GM18867 (cell line): ENCODE measurements around the gene LUC7L2.
A peak's percentile ranks its signal among the peaks of the same experiment; 100 is the strongest.
"Not testable (repeated sequence)": the region's sequence is repeated elsewhere in the genome, so short reads cannot be mapped to it uniquely, and the experiment has no call there.

Source experiments
- ATAC-seq: cut with Tn5 transposase; IDR thresholded peaks from one replicate; pipeline ENCODE4 v1.9.1; 2021; ENCODE audit warnings: mild to moderate bottlenecking, moderate library complexity; ENCODE audit not compliant: unreplicated experiment

LUC7L2 gene

DNA sequence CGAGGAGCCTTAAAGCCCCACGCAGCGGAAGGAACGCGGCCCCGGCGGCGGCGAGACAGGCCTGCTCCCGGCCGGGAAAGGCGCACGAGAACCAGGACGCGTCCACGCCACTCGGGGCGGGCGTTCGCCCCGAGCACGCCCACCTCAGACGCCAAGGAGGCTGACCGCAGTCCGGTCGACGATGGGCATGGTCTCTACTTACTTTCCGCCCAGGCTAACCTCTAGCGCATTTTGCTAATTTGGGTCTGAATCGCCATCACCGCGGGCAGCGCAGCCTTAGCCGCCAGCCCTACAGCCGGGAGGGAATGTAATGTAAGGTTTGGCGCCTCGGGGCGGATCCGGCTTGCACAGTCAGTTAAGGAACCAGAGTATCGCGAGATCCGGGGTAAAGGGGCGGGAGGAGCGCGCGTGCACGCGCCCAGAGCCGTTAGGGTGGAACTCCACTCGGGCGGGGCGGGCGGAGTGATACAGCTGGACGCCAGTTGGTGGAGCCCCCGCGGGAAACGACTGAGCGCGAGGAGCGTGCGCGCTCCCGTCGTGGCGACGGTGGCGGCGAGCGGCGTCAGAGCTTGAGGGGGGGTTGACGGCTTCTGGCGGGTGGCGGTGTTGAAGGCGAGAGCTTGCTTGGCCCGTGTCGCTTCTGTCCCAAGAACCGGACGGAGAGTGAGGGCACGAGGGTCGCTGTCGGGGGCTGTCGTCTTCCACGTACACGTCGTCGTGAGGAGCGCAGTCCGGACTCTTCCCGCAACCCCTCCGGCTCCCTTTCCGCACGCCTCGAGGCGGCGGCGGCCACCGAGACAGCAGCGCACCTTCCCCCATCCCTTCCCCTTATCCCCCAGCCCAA is at the start of gene LUC7L2:
LUC7L2 (plus strand) TSS at position 529 of the 844 bp plus-strand sequence. CDS start 368 bp downstream, outside the sequence.
- ATAC-seq = peak; percentile 74

DNA sequence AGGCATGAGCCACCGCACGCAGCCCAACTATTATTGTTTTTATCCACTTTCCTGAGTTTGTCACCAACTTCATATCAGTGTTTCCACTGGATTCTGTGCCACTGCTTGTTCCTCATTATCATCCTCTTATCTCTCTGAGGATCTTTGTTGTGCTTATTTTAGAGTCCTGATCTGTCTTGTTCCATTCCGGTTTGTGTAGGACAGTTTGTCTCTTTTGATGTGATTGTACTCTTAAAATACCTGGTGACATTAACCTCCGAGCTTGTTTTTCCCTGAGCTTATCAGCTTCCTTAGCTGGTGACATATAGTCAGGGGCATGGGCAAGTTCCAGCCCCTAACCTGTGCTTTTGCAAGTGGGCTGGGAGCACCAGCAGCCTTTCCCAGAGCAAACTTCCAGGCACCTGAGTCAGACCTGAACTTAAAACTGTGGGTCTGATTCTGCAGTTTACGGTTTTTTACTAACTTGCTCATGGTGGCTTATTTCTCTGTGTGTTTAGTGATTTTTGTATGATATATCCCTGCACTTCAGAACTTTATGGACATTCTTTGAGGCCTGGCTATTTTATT is 41.7 kb upstream of the LUC7L2 start:
- no peak for ATAC-seq

- no peak for ATAC-seq
These were observed 38.5 kb upstream of the LUC7L2 start for GRCh38 chr7:139321071-139321745.

DNA sequence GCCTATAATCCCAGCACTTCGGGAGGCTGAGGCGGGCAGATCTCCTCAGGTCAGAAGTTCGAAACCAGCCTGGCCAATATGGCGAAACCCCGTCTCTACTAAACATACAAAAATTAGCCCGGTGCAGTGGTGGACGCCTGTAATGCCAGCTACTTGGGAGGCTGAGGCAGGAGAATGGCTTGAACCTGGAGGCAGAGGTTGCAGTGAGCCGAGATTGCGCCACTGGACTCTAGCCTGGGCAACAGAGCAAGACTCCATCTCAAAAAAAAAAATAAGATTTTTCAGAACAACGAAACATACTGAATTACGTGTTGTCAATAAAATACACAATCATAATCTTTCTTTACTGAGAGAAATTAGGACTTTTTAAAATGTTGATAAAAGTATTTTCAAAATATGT is 35.0 kb upstream of the LUC7L2 start:
- ATAC-seq = not testable (repeated sequence)

DNA sequence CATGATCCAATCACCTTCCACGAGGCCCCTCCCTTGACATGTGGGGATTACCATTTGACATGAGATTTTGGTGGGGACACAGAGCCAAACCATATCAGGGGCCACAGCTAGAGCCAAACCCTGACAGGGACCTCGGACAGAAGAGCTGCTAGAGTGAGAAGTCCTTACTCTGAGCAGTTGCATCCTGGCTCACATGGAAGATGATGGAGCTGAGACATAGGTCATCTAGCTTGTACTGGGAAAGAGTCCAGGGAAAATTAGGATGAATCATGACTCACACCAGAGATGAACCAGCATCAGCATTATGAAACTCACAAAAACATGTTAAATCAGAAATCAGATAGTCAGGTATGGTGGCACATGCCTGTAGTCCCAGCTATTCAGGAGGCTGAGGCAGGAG is 31.3 kb upstream of the LUC7L2 start:
- no peak for ATAC-seq

DNA sequence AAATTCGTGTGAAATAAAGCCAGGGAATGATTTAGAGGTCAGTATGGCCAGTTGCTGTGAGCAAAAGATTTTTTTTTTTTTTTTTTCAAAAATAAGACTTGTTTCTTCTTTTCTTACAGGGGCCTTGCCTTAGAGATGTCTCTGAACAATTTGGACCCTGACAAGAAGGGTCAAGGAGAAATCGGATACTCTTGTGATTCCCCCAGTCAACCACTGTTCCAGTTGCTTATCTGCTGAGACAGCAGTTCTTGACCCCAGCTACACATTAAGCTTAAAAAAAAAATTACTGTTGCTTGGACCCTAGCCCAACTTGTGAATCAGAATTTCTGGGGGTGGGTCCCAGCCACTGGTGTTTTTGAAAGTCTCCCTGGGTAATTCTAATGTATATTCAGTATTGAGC is 30.6 kb upstream of the LUC7L2 start:
- no peak for ATAC-seq

DNA sequence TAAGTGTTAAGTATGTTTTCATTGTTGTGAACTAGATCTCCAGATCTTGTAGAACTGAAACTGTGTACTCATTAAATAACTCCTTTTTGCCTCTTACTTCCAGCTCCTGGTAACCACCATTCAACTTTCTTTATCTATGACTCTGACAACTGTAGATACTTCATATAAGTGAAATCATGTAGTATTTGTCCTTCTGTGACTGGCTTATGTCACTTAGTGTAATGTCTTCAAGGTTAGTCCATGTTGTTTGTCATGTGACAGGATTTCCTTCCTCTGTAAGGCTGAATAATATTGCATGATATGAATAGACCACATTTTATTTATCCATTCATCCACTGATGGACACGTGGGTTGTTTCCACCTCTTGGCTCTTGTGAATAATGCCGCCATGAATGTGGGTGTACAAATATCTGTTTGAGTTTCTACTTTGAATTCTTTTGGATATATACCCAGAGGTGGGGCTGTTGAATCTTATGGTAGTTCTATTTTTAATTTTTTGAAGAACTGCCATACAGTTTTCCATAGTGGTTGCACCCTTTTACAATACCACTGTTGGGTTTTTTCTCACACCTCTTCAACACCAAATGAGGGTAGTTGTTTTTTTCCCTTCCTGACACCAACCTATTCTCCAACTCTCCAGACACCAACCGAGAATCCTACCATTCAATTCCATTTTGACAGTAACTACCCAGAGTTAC is 29.2 kb upstream of the LUC7L2 start:
- no peak for ATAC-seq

- no peak for ATAC-seq
These were observed 26.9 kb upstream of the LUC7L2 start for GRCh38 chr7:139332697-139333359.

DNA sequence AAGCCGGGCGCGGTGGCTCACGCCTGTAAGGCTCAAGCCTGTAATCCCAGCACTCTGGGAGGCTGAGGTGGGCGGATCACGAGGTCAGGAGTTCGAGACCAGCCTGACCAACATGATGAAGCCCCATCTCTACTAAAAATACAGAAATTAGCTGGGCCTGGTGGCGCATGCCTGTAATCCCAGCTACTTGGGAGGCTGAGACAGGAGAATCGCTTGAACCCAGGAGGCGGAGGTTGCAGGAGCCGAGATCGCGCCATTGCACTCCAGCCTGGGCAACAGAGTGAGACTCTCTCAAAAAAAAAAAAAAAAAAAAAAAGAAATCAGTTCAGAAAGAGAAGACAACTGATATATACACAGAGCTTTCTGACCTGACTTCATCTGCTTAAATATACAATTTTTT is 26.3 kb upstream of the LUC7L2 start:
- not testable (repeated sequence) for ATAC-seq

GRCh38 chr7:139334399-139335150 is 25.1 kb upstream of the LUC7L2 start:
- ATAC-seq = no peak

DNA sequence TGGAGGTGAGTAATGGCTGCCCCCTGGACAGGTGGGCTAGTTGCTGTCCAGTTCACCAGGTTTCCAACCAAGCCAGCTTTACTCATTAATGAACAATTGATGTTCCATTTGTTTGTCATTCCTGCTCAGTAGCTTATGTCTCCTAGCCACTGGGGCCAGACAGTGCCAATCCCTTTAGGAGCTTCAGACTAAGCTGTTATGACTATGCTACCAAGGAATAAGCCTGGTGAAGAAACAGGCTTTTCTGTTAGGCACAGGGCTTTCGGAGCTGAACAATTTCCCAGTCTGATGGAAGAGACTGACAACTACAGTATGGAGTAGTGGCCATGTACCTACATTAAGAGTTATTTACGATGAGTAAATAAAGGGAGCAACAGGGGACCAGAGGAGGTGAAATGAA is 20.7 kb upstream of the LUC7L2 start:
- no peak for ATAC-seq

- ATAC-seq = no peak
These were observed 20.0 kb upstream of the LUC7L2 start for GRCh38 chr7:139339698-139340036.

DNA sequence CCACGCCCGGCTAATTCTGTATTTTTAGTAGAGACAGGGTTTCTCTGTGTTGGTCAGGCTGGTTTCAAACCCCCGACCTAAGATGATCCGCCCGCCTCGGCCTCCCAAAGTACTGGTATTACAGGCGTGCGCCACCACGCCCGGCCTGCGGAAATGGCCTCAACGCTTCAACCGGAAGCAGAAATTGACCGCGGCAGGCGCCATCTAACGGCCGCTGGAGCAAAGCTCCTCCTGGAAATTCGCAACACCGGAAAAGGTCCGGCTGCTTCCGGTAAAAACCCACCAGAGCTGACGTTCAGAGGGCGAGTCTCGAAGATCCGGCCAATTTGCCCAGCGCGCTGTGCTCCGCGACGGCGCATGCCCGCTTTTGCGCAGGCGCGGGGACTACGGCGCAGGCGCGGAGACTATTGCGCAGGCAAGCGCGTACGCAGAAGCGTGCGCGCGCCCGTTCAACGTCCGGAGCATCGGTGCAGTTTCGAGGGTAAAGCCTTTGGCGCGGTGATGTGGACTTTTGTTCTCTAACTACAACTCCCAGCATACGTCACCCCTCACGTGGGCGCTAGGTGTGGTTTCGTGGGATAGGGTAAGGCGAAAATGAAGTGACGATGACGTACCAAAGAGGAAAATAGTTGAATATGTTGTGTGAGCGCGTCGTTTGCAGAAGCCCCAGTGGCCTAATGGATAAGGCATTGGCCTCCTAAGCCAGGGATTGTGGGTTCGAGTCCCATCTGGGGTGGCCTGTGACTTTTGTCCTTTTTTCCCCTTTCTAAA is 19.5 kb upstream of the LUC7L2 start:
- peak; percentile 83 for ATAC-seq

- no peak for ATAC-seq
These were observed 19.0 kb upstream of the LUC7L2 start for GRCh38 chr7:139340808-139341057.

GRCh38 chr7:139341058-139341775 is 18.5 kb upstream of the LUC7L2 start, which contains the start of gene FMC1:
TSS of gene FMC1 (plus strand) at chr7:139341337. CDS start at chr7:139341385, 48 bp downstream.
- ATAC-seq = peak; percentile 43

DNA sequence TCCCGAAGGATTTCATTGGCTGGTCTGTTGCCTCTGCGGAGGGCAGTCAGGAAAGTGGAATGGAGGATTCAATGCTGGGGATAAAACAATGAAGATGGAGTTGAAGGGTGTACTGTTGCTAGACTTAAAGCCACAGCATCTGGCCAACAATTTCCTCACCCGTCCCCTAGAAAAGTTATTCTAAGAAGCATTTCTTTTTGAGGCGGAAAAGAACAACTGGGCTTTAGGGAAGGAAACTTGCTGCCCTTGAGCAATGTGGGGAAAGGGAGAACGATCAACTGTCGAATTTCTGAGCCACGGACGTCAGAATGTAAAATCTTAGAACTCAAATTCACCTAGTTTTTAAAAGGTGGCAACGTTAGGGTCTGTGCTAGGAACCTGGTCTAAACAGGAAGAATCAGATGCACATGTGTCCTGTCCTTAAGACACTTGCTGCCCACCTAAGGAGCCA is 17.9 kb upstream of the LUC7L2 start:
- ATAC-seq = no peak

DNA sequence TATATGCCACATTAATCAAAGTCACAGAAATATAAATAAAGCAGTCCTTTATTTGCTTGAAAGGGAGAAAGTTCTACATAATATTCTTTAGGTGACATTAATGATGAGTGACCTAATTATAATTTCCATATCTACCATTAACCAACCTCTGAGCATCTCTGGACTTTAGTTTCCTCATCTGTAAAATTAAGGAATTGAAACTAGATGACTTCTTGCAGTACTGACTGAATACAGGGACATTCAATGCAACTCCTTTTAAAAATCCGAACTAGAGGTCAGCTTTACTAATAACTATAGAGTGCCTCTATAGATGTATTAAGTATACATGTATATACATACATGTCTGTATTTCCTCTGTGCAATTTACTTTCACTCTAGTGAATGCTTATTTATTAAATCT is 14.7 kb upstream of the LUC7L2 start:
- ATAC-seq = no peak

DNA sequence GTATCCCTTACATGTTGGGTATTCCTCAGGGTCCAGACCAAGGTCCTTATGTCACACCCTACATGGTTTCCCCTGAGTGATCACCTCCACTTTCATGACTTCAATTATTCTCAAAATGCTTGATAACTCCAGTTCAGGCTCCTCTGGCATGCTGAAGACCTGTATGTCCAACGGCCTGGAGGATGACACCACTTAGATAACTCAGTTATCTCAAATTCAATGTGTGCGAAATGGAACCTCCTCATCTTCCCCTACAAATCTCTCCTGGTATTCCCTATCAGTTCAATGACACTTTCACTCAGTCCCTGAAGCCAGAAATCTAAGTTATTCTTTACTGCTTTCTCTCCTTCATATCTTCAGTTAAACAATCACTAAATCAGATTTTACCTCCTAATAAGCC is 8.7 kb upstream of the LUC7L2 start:
- ATAC-seq = no peak

- ATAC-seq = no peak
These were observed 5.0 kb upstream of the LUC7L2 start for GRCh38 chr7:139354729-139355128.
